A549 (cell line): ENCODE measurements around the gene RAB9A. TPM values are rescaled to one million over a fixed set of nuclear protein-coding genes. Genes with fewer than 3 reads are reported as not detected.
"Not testable (repeated sequence)": the region's sequence is repeated elsewhere in the genome, so short reads cannot be mapped to it uniquely, and the experiment has no call there.

ENCODE experiments used
- ATAC-seq, 2 experiments: fragments of 200-7000 bp in 1 of 2; fragments of >200 bp in 1 of 2; cut with Nextera tagmentation in 1 of 2; cut with Tn5 transposase in 1 of 2; 3 replicates each; pipeline versions ENCODE4 v1.8.0 to v1.9.1; 2018 to 2020; ENCODE audit warnings: mild to moderate bottlenecking in 1 of 2, moderate library complexity in 1 of 2
- CTCF ChIA-PET: fragments of 300-600 bp; sonication (Branson Sonifier 250); formaldehyde crosslinking; extraction: SDS; loops from one replicate; lab custom pipeline; 2021; ENCODE audit warnings: antibody characterized with exemption, inconsistent platforms; lab: Yijun Ruan, JAX
- POLR2A ChIA-PET: fragments of 350-600 bp; formaldehyde crosslinking; extraction: SDS; loops from one replicate; lab custom pipeline; 2021; ENCODE audit warnings: antibody characterized with exemption, inconsistent platforms; lab: Yijun Ruan, JAX
- DNase-seq, 2 experiments: peaks; one replicate each; pipeline versions ENCODE4 v3.0.0 to v3.0.0-alpha.2; 2011 to 2016; ENCODE audit warnings: low read depth in 1 of 2, low spot score in 1 of 2
- FAIRE-seq: peaks from 2 replicates; lab custom pipeline; 2011; peaks lifted over from hg19 to GRCh38; lab: Jason Lieb, UNC
- H3K27ac ChIP-seq, 2 experiments: fragments of >200 bp; sonication (Bioruptor Twin); formaldehyde crosslinking; 3 replicates each; pipeline ENCODE4 v1.5.1; 2016 to 2017
- H3K4me1 ChIP-seq: fragments of >200 bp; sonication (Bioruptor Twin); formaldehyde crosslinking; 3 replicates; pipeline ENCODE4 v1.6.1; 2016
- H3K4me2 ChIP-seq: fragments of >200 bp; sonication (Bioruptor Twin); formaldehyde crosslinking; 3 replicates; pipeline ENCODE4 v1.6.1; 2016
- H3K4me3 ChIP-seq: fragments of >200 bp; sonication (Bioruptor Twin); formaldehyde crosslinking; 3 replicates; pipeline ENCODE4 v1.5.1; 2016
- H3K9me3 ChIP-seq: fragments of >200 bp; sonication (Bioruptor Twin); formaldehyde crosslinking; 3 replicates; pipeline ENCODE4 v1.6.1; 2016
- ATOH8 ChIP-seq: fragments of 250-450 bp; sonication (Bioruptor Pico); IDR thresholded peaks from 2 replicates; pipeline ENCODE4 v1.5.0; 2020; ENCODE audit warnings: low read depth, mild to moderate bottlenecking, moderate library complexity
- CBX8 ChIP-seq: fragments of 200-600 bp; sonication (generic); IDR thresholded peaks from 2 replicates; pipeline ENCODE4 v1.6.1; 2016
- CEBPB ChIP-seq, 2 experiments: fragments of >200 bp in 1 of 2; sonication (Bioruptor Twin) in 1 of 2; formaldehyde crosslinking in 1 of 2; IDR thresholded peaks; 2 replicates each; pipeline ENCODE4 v1.6.1; 2012 to 2016
- CTCF ChIP-seq: fragments of >200 bp; sonication (Bioruptor Twin); formaldehyde crosslinking; IDR thresholded peaks from 3 replicates; pipeline ENCODE4 v1.5.1; 2016
- E2F6 ChIP-seq: IDR thresholded peaks from 2 replicates; pipeline ENCODE4 v1.6.1; 2012; ENCODE audit warnings: low read depth, borderline replicate concordance
- EHMT2 ChIP-seq: fragments of 200-600 bp; sonication (generic); IDR thresholded peaks from 2 replicates; pipeline ENCODE4 v1.6.1; 2016; ENCODE audit warnings: antibody characterized with exemption, low read depth, mild to moderate bottlenecking, moderate library complexity
- FOSL2 ChIP-seq, 2 experiments: fragments of 450-650 bp in 1 of 2; fragments of >200 bp in 1 of 2; sonication (Bioruptor Twin) in 1 of 2; formaldehyde crosslinking; IDR thresholded peaks; 2 replicates each; pipeline versions ENCODE4 v1.5.0 to v1.6.1; 2016 to 2020; ENCODE audit warnings: mild to moderate bottlenecking in 1 of 2, moderate library complexity in 1 of 2
- HEYL ChIP-seq: fragments of 250-450 bp; sonication (Bioruptor Pico); IDR thresholded peaks from 2 replicates; pipeline ENCODE4 v1.8.0; 2021; ENCODE audit warnings: mild to moderate bottlenecking, moderate library complexity
- HMGXB4 ChIP-seq: fragments of 250-450 bp; sonication (Bioruptor Pico); IDR thresholded peaks from 2 replicates; pipeline ENCODE4 v1.5.0; 2021; ENCODE audit warnings: mild to moderate bottlenecking, moderate library complexity, borderline replicate concordance
- HOXA7 ChIP-seq: fragments of 250-450 bp; sonication (Bioruptor Pico); IDR thresholded peaks from 2 replicates; pipeline ENCODE4 v1.5.0; 2020; ENCODE audit warnings: mild to moderate bottlenecking, moderate library complexity
- HOXB13 ChIP-seq: fragments of 250-450 bp; sonication (Bioruptor Pico); IDR thresholded peaks from 2 replicates; pipeline ENCODE4 v1.5.0; 2020; ENCODE audit warnings: low read depth, mild to moderate bottlenecking, moderate library complexity
- HOXB5 ChIP-seq: fragments of 250-450 bp; sonication (Bioruptor Pico); IDR thresholded peaks from 2 replicates; pipeline ENCODE4 v1.5.0; 2020; ENCODE audit warnings: mild to moderate bottlenecking, moderate library complexity
- KDM1A ChIP-seq: fragments of 200-600 bp; sonication (generic); IDR thresholded peaks from 2 replicates; pipeline ENCODE4 v1.6.1; 2016; ENCODE audit warnings: low read depth, mild to moderate bottlenecking
- MYC ChIP-seq: IDR thresholded peaks from 2 replicates; pipeline ENCODE4 v1.6.1; 2012; ENCODE audit warnings: mild to moderate bottlenecking, inconsistent platforms, low read length, improper control_type of control experiment, borderline replicate concordance
- NPAS2 ChIP-seq: fragments of 250-450 bp; sonication (Bioruptor Pico); IDR thresholded peaks from 2 replicates; pipeline ENCODE4 v1.8.0; 2022; ENCODE audit warnings: mild to moderate bottlenecking, moderate library complexity, borderline replicate concordance
- POLR2AphosphoS2 ChIP-seq: conservative IDR thresholded peaks from 2 replicates; pipeline ENCODE4 v1.6.1; 2012; ENCODE audit warnings: low read length, improper control_type of control experiment, inconsistent platforms
- RARB ChIP-seq: fragments of 250-450 bp; sonication (Bioruptor Pico); IDR thresholded peaks from 2 replicates; pipeline ENCODE4 v1.8.0; 2021; ENCODE audit warnings: mild to moderate bottlenecking, moderate library complexity
- RFX5 ChIP-seq: fragments of 450-650 bp; IDR thresholded peaks from 2 replicates; pipeline ENCODE4 v1.7.1; 2014; ENCODE audit warnings: antibody characterized with exemption, mild to moderate bottlenecking, moderate library complexity
- RNF2 ChIP-seq: fragments of 200-600 bp; sonication (generic); IDR thresholded peaks from 2 replicates; pipeline ENCODE4 v1.6.1; 2016; ENCODE audit warnings: low read depth, mild to moderate bottlenecking, antibody characterized with exemption, moderate library complexity, borderline replicate concordance
- USF2 ChIP-seq: fragments of 450-650 bp; IDR thresholded peaks from 2 replicates; pipeline ENCODE4 v1.6.1; 2014; ENCODE audit warnings: antibody characterized with exemption
- ZFP36 ChIP-seq: fragments of 450-650 bp; IDR thresholded peaks from 2 replicates; pipeline ENCODE4 v1.6.1; 2014; ENCODE audit warnings: borderline replicate concordance; ENCODE audit not compliant: partially characterized antibody
- ZSCAN20 ChIP-seq: fragments of 250-450 bp; sonication (Bioruptor Pico); IDR thresholded peaks from 2 replicates; pipeline ENCODE4 v1.8.0; 2022; ENCODE audit warnings: mild to moderate bottlenecking, moderate library complexity
- WGBS: methylation state at CpG from one replicate; pipeline ENCODE4 v1.1.6; 2017; ENCODE audit errors: missing lambda C conversion rate; 5-methylcytosine and 5-hydroxymethylcytosine counted together
- polyA plus RNA-seq, 4 experiments: library from polyadenylated mRNA; depleted of rRNA in 3 of 4; stranded (reverse); fragments of >200 nt; fragmentation: RNase III in 1 of 4; extraction: RNeasy Plus Mini Kit Qiagen cat#74134 plus additional on column Dnase treatment in 1 of 4; gene quantifications; 2 replicates in 3 of 4; 3 replicates in 1 of 4; pipeline ENCODE4 v1.2.3, GENCODE V29; 2011 to 2017

RAB9A gene
- polyA plus RNA-seq, 2 of the 4 experiments (the other 2 are of a cell fraction), result 26.0 to 39.0 TPM

- H3K27ac ChIP-seq, POLR2A ChIA-PET, FAIRE-seq, H3K4me1 ChIP-seq, ATAC-seq, H3K4me2 ChIP-seq, DNase-seq, CTCF ChIA-PET, H3K4me3 ChIP-seq, H3K9me3 ChIP-seq: not testable (repeated sequence)
- WGBS, result 92% methylated on average over 2 of the region's 2 CpGs
Observed at GRCh38 chrX:13726583-13726982, 37.7 kb downstream of the RAB9A start.

- 74% methylated on average over 1 of the region's 1 CpG for WGBS
- H3K4me3 ChIP-seq, ATAC-seq, H3K9me3 ChIP-seq, H3K4me1 ChIP-seq, H3K27ac ChIP-seq, DNase-seq, CTCF ChIA-PET, H3K4me2 ChIP-seq, POLR2A ChIA-PET, FAIRE-seq: not testable (repeated sequence)
Observed at GRCh38 chrX:13730523-13730922, 41.6 kb downstream of the RAB9A start.

- CTCF ChIA-PET, result no interaction called here
- H3K4me1 ChIP-seq, result peaks cover 18% of the 10 kb centered on the region; the same call in 2 of the 3 replicates
- TF ChIP-seq CEBPB (IDR thresholded peaks at IDR 0.05), result no peak
- TF ChIP-seq ZSCAN20, result no peak
- TF ChIP-seq HOXB13 (CRISPR knock-in tag), result no peak
- TF ChIP-seq HOXA7, result no peak
- no peak for TF ChIP-seq CTCF
- no peak for TF ChIP-seq RNF2
- TF ChIP-seq EHMT2, result no peak
- TF ChIP-seq HOXB5 (CRISPR knock-in tag), result no peak
- no peak for TF ChIP-seq RFX5
- no peak for TF ChIP-seq CBX8
- TF ChIP-seq ATOH8 (CRISPR knock-in tag), result no peak
- no peak for TF ChIP-seq RARB
- TF ChIP-seq, all 56 proteins: peak for 0
- Histone ChIP-seq H3K9me3 (no peaks in the 10 kb centered on the region), H3K4me2 (peak overlapping the region; percentile 94), H3K27ac (no peak overlapping the region), H3K4me3 (no peak overlapping the region)
- WGBS, result 83% methylated on average over 7 of the region's 7 CpGs
- DNase-seq, result no peak
- POLR2A ChIA-PET, result no interaction called here
- no peak for ATAC-seq
- FAIRE-seq, result no peak
Observed at GRCh38 chrX:13732246-13733067, 43.5 kb downstream of the RAB9A start.

- peak overlapping the region; percentile 94 for H3K4me2 ChIP-seq
- peaks cover 18% of the 10 kb centered on the region; the same call in 2 of the 3 replicates for H3K4me1 ChIP-seq
- DNase-seq, result no peak
- CTCF ChIA-PET, result interaction anchor here (0.6 to 1.2 kb wide), 3 partner anchors 234 to 787 kb away, joined by 3 to 6 read pairs (median 3); no protein-coding TSS in a partner anchor
- WGBS, result 18% methylated on average over 4 of the region's 4 CpGs
- POLR2A ChIA-PET, result interaction anchor here (1.8 to 2.2 kb wide), 3 partner anchors 45 to 296 kb away, joined by 6 to 20 read pairs (median 10); partner anchors contain the start of genes GEMIN8, RAB9A and TCEANC
- FAIRE-seq, result no peak
- H3K4me3 ChIP-seq, result peak overlapping the region; percentile 89
- peak overlapping the region; percentile 92 to 93 for H3K27ac ChIP-seq
- no peak for ATAC-seq
- H3K9me3 ChIP-seq, result no peaks in the 10 kb centered on the region
- no peak for TF ChIP-seq RARB
- no peak for TF ChIP-seq NPAS2 (CRISPR knock-in tag)
- TF ChIP-seq HOXA7, result no peak
- TF ChIP-seq ZFP36, result no peak
- TF ChIP-seq KDM1A, result no peak
- TF ChIP-seq HEYL (CRISPR knock-in tag), result no peak
- TF ChIP-seq HMGXB4 (CRISPR knock-in tag), result no peak
- TF ChIP-seq FOSL2 (IDR thresholded peaks at IDR 0.05), result no peak
- no peak for TF ChIP-seq FOSL2 (CRISPR knock-in tag; IDR thresholded peaks at IDR 0.05)
- TF ChIP-seq MYC, result no peak
- no peak for TF ChIP-seq USF2
- no peak for TF ChIP-seq POLR2AphosphoS2
- no peak for TF ChIP-seq E2F6
Observed at GRCh38 chrX:13733506-13733905, 44.6 kb downstream of the RAB9A start.
